ENCODE data around the gene UGT1A4.

Gene UGT1A4

DNA sequence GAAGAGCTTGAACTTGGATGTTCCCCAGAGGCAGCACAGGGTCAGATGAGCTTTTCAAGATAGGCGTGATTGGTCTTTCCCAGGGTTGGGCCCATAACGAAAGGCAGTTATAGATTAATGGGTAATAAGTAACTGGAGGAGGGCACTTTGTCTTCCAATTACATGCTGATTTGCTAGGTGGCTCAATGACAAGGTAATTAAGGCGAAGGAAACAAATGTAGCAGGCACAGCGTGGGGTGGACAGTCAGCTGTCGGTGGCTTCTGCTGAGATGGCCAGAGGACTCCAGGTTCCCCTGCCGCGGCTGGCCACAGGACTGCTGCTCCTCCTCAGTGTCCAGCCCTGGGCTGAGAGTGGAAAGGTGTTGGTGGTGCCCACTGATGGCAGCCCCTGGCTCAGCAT is at the start of gene UGT1A4:
UGT1A4 (plus strand) TSS at position 185 of the 400 bp plus-strand sequence; CDS start at position 270, 85 bp downstream.
- DNase-seq = no peak

DNA sequence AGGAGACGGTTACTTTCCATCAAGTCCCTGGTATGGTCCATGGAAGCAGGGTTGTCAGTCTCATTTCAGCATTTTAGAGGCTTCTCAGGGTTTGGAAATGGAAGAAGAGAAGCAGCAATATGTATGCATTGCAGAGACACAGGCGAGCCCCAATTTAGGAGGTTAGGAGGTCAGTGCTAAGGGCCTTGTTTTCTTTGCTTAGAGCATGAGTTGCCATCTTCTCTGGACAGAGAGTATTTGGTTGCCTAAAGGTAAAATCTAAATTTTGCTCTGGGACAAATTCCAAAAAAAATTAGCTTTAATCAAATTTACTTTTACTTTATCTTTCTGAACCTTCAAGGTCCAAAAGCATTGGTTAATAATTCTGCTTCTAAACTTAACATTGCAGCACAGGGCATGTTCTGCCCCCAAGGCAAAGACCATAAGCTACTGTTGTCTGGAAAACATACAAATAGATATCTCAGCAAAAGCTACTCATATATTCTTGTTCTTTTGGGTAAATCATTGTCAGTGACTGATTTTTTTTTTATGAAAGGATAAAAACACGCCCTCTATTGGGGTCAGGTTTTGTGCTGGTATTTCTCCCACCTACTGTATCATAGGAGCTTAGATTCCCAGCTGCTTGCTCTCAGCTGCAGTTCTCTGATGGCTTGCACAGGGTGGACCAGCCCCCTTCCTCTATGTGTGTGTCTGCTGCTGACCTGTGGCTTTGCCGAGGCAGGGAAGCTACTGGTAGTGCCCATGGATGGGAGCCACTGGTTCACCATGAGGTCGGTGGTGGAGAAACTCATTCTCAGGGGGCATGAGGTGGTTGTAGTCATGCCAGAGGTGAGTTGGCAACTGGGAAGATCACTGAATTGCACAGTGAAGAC is 47.0 kb upstream of the UGT1A4 start, which contains the start of gene UGT1A9:
UGT1A9 (plus strand) TSS at position 609 of the 872 bp plus-strand sequence; CDS start at position 646, 37 bp downstream.
- DNase-seq = no peak

DNA sequence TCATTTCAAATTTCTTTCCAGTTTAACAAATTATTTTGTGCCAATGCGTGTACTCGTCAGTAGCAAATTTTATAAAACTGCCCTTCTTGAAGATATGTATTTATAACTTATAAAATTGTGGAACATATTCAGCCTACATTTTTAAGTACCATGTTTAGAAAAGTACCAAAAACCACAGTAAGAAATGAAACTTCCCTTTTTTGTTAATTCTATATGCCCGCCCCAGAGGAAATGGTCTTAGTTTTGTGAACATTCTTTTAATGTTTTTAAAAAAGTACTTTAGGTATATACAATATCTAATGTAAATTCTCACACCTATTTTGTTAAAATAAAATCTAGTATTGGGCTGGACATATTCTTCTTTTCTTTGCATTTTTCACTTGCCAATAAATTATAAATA is 45.6 kb upstream of the UGT1A4 start:
- no peak for DNase-seq

DNA sequence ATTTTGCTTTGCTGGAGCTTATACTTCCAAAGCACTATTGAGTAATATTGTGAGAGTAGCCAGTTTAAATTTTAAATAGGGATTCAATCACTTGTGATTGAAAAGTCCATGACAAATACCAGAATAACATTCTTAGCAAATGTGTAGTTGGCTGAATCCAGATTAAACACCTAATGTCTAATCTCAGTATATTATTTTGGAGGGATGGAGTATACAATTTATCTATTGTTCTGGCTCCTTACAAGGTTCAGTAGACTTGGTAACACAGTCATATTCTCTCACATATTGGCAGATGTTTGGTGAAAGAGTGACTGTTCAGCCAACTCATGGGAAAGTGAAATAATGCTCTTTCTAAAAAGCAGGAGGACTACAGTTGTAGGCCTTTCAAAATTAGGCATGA is 44.6 kb upstream of the UGT1A4 start:
- no peak for DNase-seq

DNA sequence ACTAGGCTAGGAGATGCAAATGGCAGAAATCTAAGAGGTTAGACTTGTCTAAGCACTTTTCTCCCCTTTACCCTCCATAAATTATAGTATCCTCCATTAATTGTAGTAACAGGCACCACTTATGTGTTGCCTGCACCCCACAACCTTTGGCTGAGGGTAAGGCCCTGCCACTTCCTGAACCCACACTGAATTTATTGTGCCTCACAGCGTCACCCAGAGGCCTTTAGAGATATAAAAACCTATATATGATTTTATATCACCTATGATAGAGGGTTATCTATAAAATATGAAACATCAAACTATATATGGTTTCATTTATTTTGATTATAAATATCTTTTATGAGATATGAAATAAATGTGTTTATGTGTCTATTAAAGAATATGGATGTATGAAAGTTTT is 44.2 kb upstream of the UGT1A4 start:
- no peak for DNase-seq

DNA sequence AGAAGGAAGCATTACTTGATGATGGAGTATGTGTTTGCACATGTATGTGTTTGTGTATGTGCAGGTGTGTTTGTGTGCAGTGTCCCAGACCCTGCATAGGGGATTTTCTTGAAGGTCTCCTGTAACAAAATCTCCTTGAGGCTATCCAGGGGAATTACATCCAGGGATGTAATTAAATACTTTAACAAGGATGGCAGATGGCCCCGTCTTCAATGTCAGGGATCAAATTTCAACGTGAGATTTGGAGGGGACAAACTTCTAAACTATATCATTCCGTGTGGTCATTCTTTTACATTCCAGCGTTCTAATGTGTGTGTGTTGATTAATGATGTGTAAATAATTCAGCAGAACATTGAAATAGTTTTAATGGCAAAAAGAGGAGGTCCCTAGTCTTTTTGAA is 43.5 kb upstream of the UGT1A4 start:
- DNase-seq = no peak

DNA sequence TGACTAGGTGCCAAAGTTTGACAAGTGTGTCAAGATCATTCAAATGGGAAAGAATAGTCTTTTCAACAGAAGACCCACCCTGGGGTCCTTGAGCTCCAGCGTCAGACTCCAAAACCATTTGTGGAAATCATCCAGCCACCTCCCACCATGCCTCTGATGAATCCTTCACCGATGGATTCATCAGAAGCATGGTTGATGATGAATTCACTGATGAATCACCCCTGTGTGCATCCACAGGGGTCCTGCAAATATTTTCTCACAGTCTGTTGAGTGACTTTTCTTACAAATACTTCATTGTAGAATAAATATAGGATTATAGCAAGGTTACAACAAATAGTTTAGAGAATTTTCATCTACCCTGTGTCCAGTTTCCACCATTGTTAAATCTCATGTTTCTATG is 42.5 kb upstream of the UGT1A4 start:
- DNase-seq = no peak

DNA sequence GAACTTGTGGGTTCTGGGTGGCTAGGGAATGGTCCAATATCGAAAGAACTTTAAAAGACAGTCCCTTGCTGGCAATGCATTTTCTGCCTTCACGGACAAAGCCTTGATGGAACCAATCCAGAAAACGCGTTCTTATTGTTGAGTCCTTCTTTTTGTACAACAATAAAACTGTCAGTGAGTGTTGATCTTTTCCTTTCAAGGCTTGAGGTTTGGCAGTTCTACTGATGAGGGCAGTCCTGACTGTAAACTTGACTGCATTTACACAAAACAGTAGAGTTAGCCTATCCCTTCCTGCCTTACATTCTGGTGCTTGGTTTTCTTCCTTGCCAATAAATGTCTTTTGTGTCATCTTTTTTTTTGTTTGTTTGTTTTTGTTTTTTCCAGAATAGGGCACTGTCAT is 39.3 kb upstream of the UGT1A4 start:
- no peak for DNase-seq

DNA sequence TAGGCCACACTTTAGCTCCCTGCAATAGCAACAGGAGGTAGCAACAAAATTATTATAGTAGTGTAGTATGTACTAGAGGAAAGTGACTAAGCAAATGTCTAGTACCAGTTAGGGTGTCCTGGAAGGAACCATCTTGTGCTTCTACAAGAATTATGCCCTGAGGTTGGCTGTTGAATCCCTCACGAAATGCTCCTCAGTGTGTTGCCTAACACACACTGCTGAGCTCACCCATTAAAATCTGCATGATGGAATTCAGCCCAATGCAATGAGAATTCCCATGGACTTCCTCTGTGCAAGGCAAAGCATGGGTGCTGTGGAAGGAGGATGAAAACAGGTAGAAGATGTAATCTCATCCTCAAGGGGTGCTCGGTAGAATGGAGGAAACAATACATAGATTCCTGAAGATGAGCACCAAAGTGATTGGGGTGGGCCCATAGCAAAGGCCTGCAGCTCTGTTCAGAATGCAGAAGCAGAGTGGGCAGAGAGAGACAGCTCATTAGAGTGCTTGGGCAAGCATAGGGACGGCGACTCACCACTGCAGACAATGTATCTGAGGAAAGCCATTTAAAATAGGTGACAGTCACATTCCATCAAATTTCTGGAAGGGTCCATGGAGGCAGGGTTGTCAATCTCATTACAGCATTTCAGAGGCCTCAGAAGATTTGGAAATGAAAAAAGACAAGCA is 38.0 kb upstream of the UGT1A4 start:
- no peak for DNase-seq

DNA sequence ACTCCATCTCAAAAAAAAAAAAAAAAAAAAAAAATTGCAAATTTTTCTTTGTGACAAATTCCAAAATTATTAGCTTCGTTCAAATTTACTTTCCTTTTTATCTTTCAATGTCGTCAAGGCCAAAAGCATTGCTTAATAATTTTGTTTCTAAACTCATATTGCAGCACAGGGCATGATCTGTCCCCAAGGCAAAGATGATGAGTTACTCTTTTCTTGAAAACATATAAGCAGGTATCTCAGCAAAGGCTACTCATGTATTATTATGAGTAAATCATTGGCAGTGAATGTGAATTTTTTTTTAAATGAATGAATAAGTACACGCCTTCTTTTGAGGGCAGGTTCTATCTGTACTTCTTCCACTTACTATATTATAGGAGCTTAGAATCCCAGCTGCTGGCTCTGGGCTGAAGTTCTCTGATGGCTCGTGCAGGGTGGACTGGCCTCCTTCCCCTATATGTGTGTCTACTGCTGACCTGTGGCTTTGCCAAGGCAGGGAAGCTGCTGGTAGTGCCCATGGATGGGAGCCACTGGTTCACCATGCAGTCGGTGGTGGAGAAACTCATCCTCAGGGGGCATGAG is 36.9 kb upstream of the UGT1A4 start, which contains the start of gene UGT1A7:
UGT1A7 (plus strand) TSS at position 381 of the 579 bp plus-strand sequence; CDS start at position 418, 37 bp downstream.
- no peak for DNase-seq

DNA sequence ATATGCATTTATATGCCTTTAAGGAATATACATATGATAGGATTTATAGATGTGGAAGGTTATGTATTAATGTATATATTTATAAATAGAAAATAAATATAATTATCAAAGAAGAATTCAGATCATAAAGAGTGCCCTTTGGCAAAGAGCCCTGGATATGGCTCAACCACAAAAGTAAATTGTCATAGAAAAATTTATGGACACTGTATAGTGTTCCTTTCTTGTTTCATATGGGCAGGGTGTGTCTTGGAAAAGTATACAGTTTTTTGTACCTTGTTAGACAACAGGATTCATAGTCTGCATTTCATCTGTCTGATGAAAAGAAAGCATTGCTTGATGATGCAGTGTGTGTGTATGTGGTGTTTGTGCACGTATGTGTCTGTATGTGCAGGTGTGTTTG is 33.9 kb upstream of the UGT1A4 start:
- DNase-seq = no peak

DNA sequence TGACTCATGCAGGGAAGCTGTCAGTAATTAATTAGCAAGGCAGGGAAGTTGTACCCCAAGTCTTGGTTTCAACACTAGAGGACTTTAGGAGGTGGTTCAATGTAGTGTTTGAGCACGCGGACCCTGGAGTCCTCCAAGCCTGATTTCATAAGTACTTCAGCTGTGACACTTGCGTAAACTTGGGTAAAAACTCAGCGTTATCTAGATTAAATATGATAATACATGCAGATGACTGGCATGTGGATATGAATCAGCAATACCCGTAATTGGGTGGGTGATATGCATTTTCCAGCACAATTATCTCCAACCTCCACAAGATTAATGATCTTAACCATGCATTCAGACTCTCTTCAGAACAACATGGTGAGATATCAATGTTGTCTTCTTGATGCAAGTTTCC is 31.6 kb upstream of the UGT1A4 start:
- no peak for DNase-seq

DNA sequence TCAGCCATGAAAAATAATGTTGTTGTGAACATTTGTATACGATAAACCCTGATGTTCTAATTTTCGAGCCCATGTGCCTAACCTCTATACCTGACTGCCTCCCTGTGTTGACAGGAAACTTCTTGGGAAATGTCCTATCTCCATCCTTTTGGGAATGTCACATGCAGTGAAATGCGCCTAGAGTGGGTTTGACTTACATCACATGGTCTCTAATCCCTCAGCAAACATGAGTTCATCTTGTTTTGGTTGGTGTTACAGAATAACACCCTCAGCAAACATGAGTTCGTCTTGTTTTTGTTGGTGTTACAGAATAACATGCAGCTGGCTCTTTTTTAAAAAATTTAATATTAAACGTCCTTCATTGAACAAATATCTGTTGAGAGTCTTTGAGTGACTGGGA is 30.2 kb upstream of the UGT1A4 start:
- DNase-seq = no peak

DNA sequence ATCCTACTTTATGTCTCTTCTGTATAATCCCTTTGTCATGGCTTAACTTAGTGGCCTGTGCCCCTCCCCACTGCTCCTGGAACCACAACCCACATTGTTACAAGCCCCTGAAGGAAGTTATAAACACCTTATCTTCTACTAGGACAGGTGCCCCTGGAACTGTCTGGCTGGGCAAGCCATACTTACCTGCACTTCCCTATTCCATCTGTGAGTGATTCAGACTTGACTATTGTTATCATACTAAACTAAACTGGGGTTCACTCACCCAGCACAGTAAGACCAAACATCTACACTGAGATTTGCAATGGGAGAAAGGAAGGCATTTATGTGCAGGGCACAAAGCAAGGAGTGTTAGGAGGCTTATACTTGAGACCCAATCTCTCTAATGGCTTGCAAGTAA is 29.5 kb upstream of the UGT1A4 start:
- no peak for DNase-seq

DNA sequence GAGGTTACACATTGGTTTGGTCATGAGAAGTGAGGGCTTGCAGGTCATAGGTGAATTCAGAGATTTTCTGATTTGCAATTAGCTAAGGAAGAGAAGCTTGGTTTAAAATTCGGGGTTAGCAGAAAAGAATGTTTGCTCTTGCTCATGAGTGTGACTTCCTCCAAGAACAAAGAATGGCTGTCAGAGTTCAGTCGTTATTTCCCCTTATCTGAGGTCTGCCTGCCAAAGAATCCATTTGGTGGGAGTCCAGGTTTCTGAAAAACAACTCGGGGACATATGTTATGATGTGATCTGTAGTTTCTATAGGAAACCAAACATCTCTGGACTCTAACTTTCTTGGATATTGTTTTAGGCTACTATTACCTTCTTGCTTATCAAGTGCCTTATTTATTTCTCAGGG is 29.0 kb upstream of the UGT1A4 start:
- DNase-seq = no peak

DNA sequence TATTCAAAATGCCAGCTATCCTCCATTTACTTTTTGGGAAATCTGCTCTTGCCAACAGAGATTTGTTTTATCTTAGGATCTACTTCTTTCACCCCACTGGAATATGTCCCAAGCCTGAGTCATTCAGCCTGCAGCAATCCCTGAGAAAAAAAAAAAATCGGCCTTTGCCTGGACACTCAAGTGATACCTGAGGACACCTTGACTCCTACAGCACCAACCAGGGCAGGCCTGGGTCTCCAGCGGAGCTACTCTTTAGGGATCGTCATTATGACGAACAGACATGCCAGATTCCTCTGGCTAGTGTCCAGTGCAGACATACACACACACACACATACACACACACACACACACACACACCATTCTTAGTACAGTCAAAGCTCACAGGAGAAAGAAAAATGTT is 28.1 kb upstream of the UGT1A4 start:
- no peak for DNase-seq

DNA sequence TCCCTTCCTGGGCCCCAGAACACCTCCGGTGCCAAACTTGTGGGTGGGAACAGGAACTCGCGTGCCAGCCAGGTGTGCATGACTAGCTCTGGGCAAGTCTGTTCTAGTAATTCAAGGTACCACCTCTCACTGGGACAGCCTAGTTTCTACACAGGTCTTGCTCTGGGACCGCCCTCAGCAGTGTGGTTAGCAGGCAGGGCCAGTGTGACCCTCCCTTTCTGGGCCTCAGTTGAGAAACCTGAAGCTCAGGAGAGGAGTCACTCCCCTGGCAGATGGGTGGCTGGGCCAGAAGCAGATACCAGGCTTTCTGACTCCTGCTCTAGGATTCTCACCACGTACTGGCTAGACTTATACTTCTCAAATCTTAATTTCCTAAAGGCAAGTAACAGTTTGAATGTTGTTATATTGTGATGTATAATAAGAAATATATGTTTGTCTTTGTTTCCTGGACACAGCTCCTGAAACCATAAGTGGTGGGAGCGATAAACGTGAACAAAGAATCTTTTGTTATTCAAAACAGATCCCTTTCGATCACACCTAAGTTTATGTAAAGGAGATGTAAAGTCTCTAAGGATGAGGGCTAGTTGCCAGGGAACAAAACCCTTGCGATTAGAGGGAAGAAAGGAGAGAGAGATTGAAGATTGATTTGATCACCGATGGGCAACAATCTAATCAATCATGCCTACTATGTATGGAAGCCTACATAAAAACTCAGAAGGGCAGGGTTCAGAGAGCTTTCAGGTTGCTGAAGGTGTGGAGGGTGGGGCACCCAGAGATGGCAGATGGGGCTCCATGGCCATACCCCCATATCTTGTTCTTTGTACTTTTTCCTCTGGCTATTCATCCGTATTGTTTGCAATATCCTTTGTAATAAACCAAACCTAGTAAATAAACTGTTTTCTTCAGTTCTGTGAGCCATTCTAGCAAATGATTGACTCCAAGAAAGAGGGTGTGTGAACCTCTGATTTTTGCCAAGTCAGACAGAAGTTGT is 26.8 kb upstream of the UGT1A4 start:
- no peak for DNase-seq

DNA sequence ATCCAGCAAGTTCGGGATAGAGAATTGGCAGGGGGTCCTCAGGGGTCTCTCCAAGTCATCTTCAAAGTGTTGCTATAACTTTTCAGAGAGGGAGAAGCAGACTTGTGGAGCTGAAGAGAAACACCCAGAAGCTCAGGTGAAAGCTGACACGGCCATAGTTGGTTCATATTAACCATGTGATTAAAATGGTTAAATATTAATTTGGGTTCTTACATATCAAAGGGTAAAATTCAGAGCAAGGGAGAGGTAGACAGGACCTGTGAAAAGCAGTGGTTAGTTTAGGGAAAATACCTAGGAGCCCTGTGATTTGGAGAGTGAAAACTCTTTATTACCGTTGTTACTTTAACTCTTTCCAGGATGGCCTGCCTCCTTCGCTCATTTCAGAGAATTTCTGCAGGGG is 25.9 kb upstream of the UGT1A4 start, which contains the start of gene UGT1A6:
UGT1A6 (plus strand) TSS at position 243 of the 400 bp plus-strand sequence; CDS start at position 358, 115 bp downstream.
- no peak for DNase-seq

DNA sequence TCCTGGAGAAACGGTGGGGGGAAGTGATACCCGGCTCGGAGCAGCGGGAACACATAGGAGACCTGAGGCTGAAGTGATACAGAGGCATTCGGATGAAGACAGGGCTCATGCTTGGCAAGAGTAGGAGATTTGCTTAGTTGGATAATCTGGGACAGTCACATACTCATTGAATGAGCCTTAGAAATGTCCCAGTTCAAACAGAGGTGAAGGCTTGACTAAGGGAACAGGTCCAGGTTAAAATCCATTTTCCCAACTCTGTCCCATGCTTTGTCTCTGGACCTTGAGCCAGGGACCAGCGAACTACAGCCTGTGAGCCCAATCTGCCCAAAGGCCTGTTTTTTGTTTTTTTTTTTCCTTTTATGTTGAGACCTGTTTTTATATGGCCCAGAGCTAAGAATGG is 24.6 kb upstream of the UGT1A4 start:
- DNase-seq = no peak

DNA sequence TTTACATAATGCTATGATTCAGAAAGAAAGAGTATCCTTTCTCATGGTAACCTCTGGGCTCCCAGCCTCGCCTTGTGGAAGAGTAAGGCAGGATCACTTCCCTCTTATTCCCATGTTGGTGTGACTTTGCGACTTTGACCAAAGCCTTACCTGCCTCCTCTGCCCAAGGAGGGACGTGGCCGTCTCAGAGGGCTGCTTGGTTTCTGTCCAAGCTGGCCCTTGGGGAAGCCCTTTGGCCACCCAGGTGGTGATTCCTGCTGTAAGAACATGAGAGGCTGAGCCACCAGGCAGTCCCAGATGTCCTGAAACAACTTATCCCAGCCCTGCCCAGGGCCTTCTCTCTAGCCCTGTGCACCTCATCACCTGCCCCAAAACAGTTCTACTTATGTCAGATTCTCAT is 19.8 kb upstream of the UGT1A4 start:
- DNase-seq = no peak

DNA sequence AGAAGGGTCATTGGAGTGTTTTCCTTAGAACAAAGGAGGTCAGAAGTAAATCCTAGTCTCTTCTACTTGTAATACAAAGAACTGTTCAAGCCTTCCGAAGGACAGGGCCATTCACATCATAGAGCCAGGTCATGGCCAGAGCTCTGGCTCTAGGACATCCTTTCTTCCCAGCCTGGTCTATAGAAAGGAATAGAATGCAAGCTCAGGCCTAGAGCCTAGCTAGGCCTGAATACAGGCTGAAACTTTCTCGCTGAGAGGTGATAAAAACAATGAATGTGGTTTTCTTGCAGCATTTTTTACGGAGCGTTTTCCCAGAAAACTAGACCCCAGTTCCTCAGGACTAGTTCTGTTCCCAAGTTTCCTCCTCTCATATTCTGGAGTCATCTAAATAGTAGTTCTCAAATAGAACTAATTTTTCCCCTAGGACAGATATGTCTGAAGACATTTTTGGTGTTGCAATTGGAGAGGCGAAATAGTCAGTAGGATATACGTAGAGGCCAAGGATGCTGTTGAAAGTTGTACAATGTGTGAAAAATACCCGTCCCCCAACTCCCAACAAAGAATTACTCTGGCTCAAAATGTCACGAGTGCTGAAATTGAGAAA is 19.0 kb upstream of the UGT1A4 start:
- no peak for DNase-seq
